ENCODE data around the gene PIWIL4. TPM values are rescaled to one million over a fixed set of nuclear protein-coding genes. Genes with fewer than 3 reads are reported as not detected.

Gene PIWIL4
- total RNA-seq, 3 donors from 2014 or later = 5.0 to 11.5 (median 5.9) TPM

DNA sequence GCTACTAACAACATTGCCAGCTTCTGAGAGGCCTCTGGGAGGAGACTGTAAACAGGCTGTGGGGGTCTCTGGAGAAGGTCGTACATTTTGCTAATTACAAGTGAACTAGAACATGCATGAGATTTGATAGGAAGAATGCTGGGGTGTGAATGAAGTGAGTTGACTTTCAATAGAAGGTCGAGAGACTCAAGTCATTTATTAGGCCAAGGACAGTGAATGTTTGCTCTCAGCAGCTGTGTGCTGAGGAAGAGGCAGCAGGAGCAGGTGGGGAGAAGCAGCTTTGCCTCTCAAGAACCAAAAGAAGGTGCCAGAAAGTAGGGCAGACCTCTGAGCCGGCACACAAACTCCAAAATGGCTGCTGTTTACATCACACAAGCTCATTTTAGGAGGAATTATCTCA lies 91.7 kb downstream of the PIWIL4 start:
- ATAC-seq (no peak), DNase-seq (no peak)
- no peaks in the 10 kb centered on the region for H3K36me3 ChIP-seq (ENCODE audit: low read depth)
- TF ChIP-seq, protein P1, sequence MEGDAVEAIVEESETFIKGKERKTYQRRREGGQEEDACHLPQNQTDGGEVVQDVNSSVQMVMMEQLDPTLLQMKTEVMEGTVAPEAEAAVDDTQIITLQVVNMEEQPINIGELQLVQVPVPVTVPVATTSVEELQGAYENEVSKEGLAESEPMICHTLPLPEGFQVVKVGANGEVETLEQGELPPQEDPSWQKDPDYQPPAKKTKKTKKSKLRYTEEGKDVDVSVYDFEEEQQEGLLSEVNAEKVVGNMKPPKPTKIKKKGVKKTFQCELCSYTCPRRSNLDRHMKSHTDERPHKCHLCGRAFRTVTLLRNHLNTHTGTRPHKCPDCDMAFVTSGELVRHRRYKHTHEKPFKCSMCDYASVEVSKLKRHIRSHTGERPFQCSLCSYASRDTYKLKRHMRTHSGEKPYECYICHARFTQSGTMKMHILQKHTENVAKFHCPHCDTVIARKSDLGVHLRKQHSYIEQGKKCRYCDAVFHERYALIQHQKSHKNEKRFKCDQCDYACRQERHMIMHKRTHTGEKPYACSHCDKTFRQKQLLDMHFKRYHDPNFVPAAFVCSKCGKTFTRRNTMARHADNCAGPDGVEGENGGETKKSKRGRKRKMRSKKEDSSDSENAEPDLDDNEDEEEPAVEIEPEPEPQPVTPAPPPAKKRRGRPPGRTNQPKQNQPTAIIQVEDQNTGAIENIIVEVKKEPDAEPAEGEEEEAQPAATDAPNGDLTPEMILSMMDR (IDR thresholded peaks at IDR 0.05) = no peak
- intact Hi-C loops (cut with DNase I, micrococcal nuclease) = no loop called here
- no peak overlapping the region for H3K4me3 ChIP-seq
- no peaks in the 10 kb centered on the region for H3K4me1 ChIP-seq (ENCODE audit: low read depth)
- H3K9me3 ChIP-seq = no peaks in the 10 kb centered on the region

DNA sequence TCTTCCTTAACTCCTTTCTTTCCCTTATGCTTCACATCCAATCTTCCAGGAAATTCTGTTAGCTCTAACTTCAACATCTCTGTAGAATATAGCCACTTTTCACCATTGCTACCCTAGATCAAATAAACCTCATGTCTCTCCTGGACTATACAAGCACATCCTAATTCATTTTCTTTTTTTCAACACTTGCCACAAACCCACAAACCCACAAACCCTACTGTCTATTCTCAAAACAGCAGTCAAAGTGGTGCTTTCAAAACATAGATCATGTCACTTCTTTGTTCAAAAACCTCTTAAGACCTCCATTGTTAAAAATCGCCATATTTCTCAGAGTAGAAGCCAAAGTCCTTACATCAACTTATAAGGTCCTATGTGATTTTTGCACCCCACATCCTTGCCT lies 94.3 kb downstream of the PIWIL4 start:
- intact Hi-C loops (cut with DNase I, micrococcal nuclease) = no loop called here
- TF ChIP-seq, protein P1 (IDR thresholded peaks at IDR 0.05) = no peak
- no peaks in the 10 kb centered on the region for H3K4me1 ChIP-seq (ENCODE audit: low read depth)
- H3K9me3 ChIP-seq = no peaks in the 10 kb centered on the region
- H3K4me3 ChIP-seq = no peak overlapping the region
- DNase-seq (no peak), ATAC-seq (no peak)
- no peaks in the 10 kb centered on the region for H3K36me3 ChIP-seq (ENCODE audit: low read depth)

DNA sequence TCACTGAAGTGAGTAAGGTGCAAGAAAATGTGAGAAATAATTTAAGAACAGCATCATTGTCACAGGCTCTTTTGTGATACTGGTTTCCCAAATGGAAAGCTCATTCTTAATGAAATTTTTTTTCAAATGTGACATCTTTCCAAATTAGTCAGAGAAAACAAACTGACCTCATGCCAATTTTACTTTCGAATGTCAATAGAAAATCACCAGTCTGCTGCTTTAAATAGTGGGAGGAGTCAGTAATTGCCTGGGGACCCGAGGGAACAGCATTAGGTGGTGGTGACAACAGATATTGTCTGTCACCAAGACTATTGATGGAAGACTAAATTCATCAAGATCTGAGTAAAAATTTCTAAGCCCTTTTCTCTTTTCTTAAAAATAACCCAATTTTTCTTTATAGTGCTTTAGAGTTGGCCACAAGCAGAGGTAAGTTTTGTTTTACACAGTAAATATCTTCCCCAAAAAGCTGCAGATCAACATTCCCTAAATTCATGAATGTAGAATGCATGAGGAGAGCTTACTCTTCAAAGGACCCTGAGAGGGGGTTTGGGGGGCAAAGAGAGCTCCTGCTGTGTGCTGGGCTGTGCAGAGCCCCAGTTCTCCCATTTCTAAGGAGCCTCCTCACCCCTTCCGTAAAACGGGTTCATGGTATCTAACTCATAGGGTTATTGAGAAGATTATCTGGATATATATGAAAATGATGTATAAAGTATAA lies 95.1 kb downstream of the PIWIL4 start:
- ATAC-seq = no peak
- intact Hi-C loops (cut with DNase I, micrococcal nuclease) = no loop called here

DNA sequence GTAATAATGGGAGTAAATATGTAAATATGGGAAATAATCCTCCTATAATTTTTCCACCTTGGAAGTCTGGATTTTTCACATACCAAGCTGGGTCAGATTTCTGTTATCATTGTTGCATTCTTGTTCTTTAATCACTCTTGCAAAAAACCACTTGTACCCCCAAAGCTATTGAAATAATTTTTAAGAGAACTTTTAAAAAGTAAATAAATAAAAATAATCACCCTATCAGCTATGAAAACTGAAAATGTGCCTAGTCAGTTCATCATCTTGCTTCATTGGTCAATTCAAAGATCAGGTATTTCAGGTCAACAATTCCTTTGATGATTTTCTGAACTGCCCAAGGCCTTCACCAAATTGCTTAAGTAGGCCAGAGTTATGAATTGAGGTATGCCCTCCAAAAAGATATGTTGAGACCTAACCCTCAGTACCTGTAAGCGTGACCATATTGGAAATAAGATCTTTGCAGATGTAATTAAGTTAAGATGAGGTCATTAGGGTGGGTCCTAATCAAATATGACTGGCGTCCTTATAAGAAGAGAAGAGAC lies 95.8 kb downstream of the PIWIL4 start:
- H3K4me1 ChIP-seq (ENCODE audit: low read depth) = no peaks in the 10 kb centered on the region
- TF ChIP-seq, protein P1 (IDR thresholded peaks at IDR 0.05) = no peak
- intact Hi-C loops (cut with DNase I, micrococcal nuclease) = no loop called here
- no peaks in the 10 kb centered on the region for H3K36me3 ChIP-seq (ENCODE audit: low read depth)
- no peaks in the 10 kb centered on the region for H3K9me3 ChIP-seq
- no peak overlapping the region for H3K4me3 ChIP-seq
- ATAC-seq = no peak
- no peak for DNase-seq

More for the DNA sequence above, 95.1 kb downstream of the PIWIL4 start:
- TF ChIP-seq, protein P1 (IDR thresholded peaks at IDR 0.05) = no peak
- no peaks in the 10 kb centered on the region for H3K4me1 ChIP-seq (ENCODE audit: low read depth)
- DNase-seq = no peak
- H3K4me3 ChIP-seq = no peak overlapping the region
- no peaks in the 10 kb centered on the region for H3K36me3 ChIP-seq (ENCODE audit: low read depth)
- H3K9me3 ChIP-seq = no peaks in the 10 kb centered on the region

DNA sequence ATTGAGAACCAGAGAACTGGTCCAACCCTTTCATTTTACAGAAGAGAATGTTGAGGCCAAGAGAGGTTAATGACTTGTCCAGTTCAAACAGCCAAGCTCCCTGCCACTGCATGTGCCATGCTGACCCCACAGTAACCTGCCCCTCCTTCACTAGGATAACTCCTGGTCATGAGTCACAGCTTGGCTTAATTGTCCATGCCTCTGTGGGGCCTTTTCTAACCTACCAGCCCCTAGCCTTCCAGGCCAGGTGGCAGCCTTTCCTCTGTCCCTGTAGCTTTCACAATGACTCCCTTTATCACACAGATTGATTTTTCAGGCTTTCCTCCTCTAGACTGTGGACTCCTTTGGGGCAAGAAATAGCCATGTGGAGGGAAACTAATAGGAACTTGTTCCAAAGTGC lies 97.2 kb downstream of the PIWIL4 start:
- Histone ChIP-seq H3K4me3 (no peak overlapping the region), H3K4me1 (ENCODE audit: low read depth) (no peaks in the 10 kb centered on the region), H3K36me3 (ENCODE audit: low read depth) (no peaks in the 10 kb centered on the region), H3K9me3 (no peaks in the 10 kb centered on the region)
- ATAC-seq (no peak), DNase-seq (no peak)
- intact Hi-C loops (cut with DNase I, micrococcal nuclease) = no loop called here
- TF ChIP-seq, protein P1 (IDR thresholded peaks at IDR 0.05) = no peak
